Measurements from ENCODE around the gene PTGES3L.
"Not testable (repeated sequence)": the region's sequence is repeated elsewhere in the genome, so short reads cannot be mapped to it uniquely, and the experiment has no call there.

The PTGES3L gene

DNA sequence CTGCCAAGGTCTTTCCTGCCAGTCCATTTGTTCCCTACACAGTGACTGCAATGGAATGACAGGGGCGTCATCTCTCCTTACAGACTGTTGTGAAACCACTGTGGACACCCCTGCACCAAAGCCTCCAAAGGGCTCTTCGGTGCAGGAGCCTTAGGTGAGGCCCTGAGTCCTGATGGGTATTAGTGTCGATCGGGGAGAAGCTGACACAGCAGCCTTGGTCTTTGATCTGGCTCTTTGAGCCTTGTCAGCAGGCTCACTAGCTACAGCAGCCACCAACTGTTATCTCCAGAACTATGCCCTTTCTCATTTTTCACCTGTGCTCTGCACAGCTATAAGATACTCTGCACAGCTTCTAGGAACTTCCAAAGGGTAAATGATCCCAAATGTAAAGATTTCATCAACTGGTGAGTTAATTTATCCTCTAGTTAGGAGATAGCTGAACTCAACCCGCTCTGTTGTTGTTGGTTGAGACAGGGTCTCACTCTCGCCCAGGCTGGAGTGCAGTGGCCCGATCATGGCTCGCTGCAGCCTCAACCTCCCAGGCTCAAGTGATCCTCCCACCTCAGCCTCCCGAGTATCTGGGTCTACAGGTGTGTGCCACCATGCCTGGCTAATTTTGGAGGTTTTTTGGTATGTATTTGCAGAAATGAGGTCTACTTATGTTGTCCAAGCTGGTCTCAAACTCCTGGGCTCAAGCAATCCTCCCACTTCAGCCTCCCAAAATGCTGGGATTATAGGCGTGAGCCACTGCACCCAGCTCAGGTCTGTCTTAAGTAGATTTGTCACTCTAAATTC is 59.6 kb downstream of the PTGES3L start:
- TF ChIP-seq, protein P1, sequence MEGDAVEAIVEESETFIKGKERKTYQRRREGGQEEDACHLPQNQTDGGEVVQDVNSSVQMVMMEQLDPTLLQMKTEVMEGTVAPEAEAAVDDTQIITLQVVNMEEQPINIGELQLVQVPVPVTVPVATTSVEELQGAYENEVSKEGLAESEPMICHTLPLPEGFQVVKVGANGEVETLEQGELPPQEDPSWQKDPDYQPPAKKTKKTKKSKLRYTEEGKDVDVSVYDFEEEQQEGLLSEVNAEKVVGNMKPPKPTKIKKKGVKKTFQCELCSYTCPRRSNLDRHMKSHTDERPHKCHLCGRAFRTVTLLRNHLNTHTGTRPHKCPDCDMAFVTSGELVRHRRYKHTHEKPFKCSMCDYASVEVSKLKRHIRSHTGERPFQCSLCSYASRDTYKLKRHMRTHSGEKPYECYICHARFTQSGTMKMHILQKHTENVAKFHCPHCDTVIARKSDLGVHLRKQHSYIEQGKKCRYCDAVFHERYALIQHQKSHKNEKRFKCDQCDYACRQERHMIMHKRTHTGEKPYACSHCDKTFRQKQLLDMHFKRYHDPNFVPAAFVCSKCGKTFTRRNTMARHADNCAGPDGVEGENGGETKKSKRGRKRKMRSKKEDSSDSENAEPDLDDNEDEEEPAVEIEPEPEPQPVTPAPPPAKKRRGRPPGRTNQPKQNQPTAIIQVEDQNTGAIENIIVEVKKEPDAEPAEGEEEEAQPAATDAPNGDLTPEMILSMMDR (IDR thresholded peaks at IDR 0.05; ENCODE audit: extremely low read depth, missing control alignments) = no peak
- DNase-seq (ENCODE audit: low spot score) = no peak

DNA sequence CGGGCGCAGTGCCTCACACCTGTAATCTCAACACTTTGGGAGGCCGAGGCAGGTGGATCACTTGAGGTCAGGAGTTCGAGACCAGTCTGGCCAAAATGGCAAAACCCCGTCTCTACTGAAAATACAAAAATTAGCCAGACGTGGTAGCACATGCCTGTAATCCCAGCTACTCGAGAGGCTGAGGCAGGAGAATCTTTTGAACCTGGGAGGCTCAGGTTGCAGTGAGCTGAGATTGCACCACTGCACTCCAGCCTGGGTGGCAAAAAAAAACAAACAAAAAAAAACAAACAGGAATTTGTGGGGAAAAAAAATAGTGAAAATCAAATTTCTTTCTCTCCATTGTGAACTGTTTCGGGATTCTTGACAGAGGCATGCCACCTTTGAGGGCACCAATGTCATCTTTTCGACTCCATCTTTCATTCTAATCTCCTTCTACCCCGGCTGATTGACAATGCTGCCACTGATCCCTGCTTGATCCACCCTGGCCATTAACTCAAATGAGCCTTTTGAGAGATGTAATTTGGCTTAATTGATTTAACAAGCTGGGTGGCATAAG is 60.3 kb downstream of the PTGES3L start:
- DNase-seq (ENCODE audit: low spot score) = not testable (repeated sequence)

DNA sequence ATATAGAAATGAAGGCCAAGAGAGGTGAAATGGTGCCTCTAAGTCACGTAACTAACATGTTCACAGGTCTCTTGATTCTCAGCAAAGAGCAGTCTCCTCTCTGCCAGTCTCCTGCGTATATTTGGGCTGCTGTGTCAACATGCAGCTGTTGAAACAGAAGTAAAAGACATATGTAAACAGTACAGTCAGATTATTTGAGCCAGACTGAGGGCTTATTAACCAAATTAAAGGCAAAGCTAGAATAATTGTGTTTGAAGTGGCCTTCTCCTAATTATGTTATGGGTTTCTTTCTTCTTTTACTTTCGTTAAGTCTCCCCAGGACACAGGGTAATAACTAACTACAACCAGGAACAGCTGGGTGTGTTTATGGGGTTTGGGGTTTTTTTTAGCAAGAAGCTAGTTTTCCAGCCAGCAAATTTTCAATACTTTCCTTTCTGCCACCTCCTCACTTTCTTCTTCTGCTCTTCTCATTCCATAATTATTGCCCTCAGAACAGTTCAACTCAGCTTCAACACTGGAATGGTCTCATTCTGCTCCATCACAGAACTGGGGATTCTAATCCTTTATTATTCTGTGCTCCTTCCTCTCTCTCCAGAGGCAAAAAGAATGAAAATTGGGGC is 60.9 kb downstream of the PTGES3L start:
- TF ChIP-seq, protein P1 (IDR thresholded peaks at IDR 0.05; ENCODE audit: extremely low read depth, missing control alignments) = no peak
- DNase-seq (ENCODE audit: low spot score) = no peak

Measured in GM20000 (cell line).